ENCODE results near the gene CYSRT1. TPM values are rescaled to one million over a fixed set of nuclear protein-coding genes. Genes with fewer than 3 reads are reported as not detected.

Gene CYSRT1
- total and polyA plus RNA-seq, 2 donors (not counting 1 experiment from before 2014, with no cell fraction given): 0.22 to 0.51 TPM

GRCh38 chr9:137223078-137223970 lies 1.6 kb upstream of the CYSRT1 start:
- intact Hi-C loops (cut with micrococcal nuclease): loop anchor here (1.0 to 5.0 kb wide), 7 partner anchors 13 to 384 kb away; partner anchors contain the start of genes ARRDC1, NDOR1, TMEM203 and TPRN

More at GRCh38 chr9:137223078-137223970, 1.6 kb upstream of the CYSRT1 start:
- Mint-ChIP-seq H3K27me3 (peaks cover 4% of the 10 kb centered on the region), H3K9me3 (ENCODE audit: insufficient read depth) (no peaks in the 10 kb centered on the region), H3K27ac (peak overlapping the region; percentile 82), H3K4me3 (peak overlapping the region; percentile 86), H3K4me1 (peaks cover 16% of the 10 kb centered on the region)
- Histone ChIP-seq H2AFZ (ENCODE audit: insufficient read depth, low read depth, low read length, poor library complexity, severe bottlenecking) (peak overlapping the region; percentile 96), H4K20me1 (ENCODE audit: control insufficient read depth, insufficient read depth, low read length, poor library complexity, severe bottlenecking) (no peaks in the 10 kb centered on the region), H3K9ac (ENCODE audit: low read length) (peak overlapping the region; percentile 75), H3K27me3 (replicated peaks in 1 of 4; ENCODE audit: control extremely low read depth in 1 of 4, control insufficient read depth in 3 of 4, insufficient read depth in 4 of 4, low read length in 3 of 4) (peaks cover 0 to 12% (median 0%) of the 10 kb centered on the region in 4 experiments), H3K4me1 (ENCODE audit: control insufficient read depth in 2 of 2, insufficient read depth in 2 of 2, low read length in 2 of 2) (peaks cover 13 to 32% of the 10 kb centered on the region in 2 donors), H3K4me2 (replicated peaks; ENCODE audit: low read depth, low read length, poor library complexity, severe bottlenecking) (peak overlapping the region; percentile 95), H3K27ac (ENCODE audit: low read length in 2 of 2) (peak overlapping the region; percentile 79 to 91), H3K79me2 (ENCODE audit: control insufficient read depth, insufficient read depth, low read length) (no peaks in the 10 kb centered on the region), H3K4me3 (ENCODE audit: control extremely low read depth in 1 of 5, extremely low read depth in 1 of 5, insufficient read depth in 1 of 5, low read depth in 2 of 5, low read length in 4 of 5) (peak overlapping the region; percentile 36 to 77 (median 71)), H3K9me3 (ENCODE audit: control extremely low read depth in 1 of 3, control insufficient read depth in 2 of 3, insufficient read depth in 1 of 3, low read length in 2 of 3) (no peaks in the 10 kb centered on the region), H3K36me3 (replicated peaks in 1 of 2; ENCODE audit: control extremely low read depth in 1 of 2, control insufficient read depth in 1 of 2, extremely low read depth in 1 of 2, insufficient read depth in 2 of 2, low read length in 1 of 2) (no peaks in the 10 kb centered on the region)
- peak; percentile 92 for ATAC-seq (ENCODE audit: low read depth)
- ChIA-PET CTCF (interaction anchor here (0.5 to 7.0 kb wide), 12 partner anchors 15 to 194 kb away, joined by 3 to 76 read pairs (median 4); partner anchors contain the start of genes ANAPC2, NDOR1, SSNA1 and TMEM203), POLR2A (interaction anchor here (0.5 to 3.1 kb wide), 15 partner anchors 9 to 465 kb away, joined by 3 to 15 read pairs (median 5); partner anchors contain the start of genes ANAPC2, LCN8, NDOR1 and SSNA1)
- WGBS (ENCODE audit: insufficient coverage): 1% methylated on average over 63 of the region's 63 CpGs
- TF ChIP-seq CTCF (IDR thresholded peaks at IDR 0.05) (no peak), EZH2 (IDR thresholded peaks at IDR 0.05; ENCODE audit: borderline replicate concordance, insufficient read depth, low read depth, low read length, poor library complexity, severe bottlenecking) (no peak)
- DNase-seq: peak; percentile 99
